ENCODE data around the gene KIAA0753.
"Not testable (repeated sequence)": the region's sequence is repeated elsewhere in the genome, so short reads cannot be mapped to it uniquely, and the experiment has no call there.

The KIAA0753 gene

DNA sequence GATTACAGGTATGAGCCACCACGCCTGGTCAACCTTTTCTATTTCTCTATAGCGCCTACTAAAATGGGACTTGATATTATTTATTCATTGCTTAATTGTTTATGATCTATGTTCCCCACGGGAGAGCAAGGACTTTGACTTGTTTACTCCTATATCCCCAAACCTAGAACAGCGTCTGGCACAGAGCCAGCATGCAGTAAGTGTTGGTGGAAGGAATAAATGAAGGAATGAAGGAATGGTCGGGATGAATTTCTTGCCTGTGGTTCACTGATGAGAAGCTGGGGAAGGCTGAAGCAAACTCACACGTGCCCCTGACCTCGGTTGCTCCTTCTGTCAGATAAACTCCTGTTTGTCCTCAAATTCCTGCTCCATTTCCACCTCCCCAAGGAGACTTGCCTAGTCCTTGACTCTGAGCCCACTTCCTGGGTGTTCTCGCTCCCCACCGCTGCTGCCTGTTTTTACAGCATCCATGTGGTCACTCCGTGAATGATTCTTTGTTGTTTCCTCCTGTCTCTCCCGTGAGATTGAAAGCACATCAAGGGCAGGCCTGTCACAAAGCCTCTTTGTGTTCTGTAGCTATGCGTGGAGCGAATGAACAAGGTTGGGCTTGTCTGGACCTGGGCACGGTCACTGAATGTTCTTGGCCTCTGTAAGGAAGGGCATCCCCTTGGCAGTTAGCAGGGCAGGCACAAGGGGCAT lies 28.4 kb upstream of the KIAA0753 start:
- DNase-seq (ENCODE audit: low read depth, low spot score) = no peak

DNA sequence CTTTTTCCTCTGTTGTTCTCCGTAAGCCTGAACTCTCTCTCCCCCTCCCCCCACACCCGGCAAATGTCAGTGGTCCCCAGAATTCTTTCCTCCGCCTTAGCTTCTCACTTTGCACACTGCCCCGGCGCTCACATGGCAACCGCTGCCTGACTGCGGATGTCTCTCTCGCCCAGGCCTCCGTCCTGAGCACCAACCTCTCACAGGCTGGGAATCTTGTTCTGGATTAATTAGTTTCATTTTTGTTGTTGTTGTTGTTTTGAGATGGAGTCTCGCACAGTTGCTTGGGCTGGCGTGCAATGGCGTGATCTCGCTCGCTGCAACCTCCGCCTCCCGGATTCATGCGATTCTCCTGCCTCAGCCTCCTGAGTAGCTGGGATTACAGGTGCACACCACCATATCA lies 27.7 kb upstream of the KIAA0753 start:
- no peak for DNase-seq (ENCODE audit: low read depth, low spot score)

DNA sequence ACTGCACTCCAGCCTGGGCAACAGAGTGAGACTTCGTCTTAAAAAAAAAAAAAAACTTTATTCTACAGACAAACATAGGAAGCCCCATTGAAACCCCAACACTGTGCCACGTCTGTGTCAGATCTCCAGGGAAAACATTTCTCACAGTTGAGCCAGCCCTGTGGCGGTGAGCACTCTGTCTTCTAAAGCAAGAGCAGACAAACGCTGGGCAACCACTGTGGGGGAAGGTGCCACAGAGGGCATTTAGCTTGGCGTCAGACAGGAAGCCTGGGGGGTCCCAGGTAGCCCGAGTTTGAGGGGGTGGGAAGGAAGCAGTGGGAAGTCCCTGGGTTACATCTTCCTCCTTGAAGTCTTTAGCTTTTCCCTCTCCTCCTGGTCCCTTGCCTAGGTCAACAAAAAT lies 27.0 kb upstream of the KIAA0753 start:
- DNase-seq (ENCODE audit: low read depth, low spot score) = no peak

- no peak for DNase-seq (ENCODE audit: low read depth, low spot score)
Measured at GRCh38 chr17:6666557-6666956, 26.0 kb upstream of the KIAA0753 start.

DNA sequence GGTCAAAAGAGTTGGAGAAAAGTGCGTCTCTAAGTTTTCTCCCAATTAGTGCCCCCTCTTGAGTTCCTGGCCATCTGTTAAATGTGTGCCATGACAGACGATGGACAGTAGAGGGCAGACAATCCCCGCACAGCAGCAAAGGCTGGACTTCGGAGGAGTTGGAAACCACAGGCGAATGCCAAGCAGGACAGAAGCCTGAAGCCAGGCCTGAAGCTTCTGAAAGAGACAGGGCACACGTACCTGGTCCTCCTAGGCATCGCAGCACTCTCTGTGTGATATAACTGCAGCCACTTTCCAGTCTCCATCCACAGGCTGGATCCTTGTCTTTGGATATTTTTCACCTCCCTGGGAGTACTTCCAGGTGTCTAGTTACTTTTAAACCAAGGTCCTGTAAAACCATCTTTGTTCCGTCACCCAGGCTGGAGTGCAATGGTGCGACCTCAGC lies 25.6 kb upstream of the KIAA0753 start:
- DNase-seq (ENCODE audit: low read depth, low spot score) = peak; percentile 63

DNA sequence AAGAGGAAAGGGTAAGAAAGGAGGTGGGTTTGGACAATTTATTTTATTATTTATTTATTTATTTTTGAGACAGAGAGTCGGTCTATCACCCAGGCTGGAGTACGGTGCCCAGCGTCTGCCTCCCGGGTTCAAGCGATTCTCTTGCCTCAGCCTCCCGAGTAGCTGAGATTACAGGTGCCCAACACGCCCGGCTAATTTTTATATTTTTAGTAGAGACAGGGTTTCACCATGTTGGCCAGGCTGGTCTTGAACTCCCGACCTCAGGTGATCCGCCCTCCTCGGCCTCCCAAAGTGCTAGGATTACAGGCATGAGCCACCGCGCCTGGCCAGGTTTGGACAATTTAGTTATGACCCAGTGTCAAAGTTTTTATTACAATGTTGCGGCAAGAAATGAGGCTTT lies 22.7 kb upstream of the KIAA0753 start:
- not testable (repeated sequence) for DNase-seq (ENCODE audit: low read depth, low spot score)

DNA sequence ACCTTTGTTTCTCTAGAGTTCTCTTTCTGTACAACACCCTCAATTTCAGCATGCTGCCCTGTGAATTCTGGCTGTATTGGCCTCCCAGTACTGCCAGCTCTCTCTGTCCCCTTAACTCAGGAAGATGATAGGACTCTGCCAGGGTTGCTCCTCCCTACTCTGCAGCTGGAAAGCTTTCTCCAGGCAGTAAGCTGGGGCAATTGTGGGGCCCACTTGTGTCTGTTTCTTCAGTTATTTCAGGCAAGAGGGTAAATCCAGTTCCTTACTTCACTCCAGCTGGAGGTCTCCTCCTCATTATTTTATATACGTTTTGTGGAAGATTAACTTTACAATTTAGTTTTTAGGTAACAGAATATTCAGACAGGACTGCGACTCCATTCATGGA lies 20.9 kb upstream of the KIAA0753 start:
- no peak for DNase-seq (ENCODE audit: low read depth, low spot score)

DNA sequence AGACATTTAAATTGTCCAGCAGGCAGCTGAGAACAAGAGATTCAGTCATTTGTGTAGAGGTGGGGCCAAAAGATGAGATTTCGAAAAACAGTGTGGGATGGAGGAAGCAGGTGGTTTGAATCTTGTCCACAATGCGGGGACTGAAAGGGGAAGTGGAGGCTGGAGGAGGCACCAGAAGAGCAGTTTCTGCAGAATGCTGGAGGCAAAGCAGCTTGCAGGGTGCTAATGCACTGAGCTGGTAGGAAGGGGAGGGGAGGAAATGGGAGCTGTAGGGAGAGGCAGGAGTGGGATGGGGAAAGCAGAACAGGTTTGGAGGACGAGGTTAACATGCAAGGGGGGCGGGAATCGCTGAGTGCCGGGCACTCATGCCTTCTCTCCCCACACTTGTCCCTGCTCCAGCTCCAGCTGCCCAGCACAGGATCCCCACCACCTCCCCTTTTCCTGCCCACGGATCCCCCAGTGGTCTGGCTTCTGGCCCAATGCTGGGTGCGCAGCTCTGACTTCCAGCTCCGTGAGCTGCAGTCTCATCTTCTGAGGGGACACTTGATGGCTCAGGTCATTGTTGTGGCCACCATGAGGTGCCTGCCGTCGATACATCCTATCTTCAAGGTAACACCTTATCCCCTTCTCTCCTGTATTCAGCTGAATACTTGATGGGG lies 20.4 kb upstream of the KIAA0753 start:
- DNase-seq (ENCODE audit: low read depth, low spot score) = no peak

- no peak for DNase-seq (ENCODE audit: low read depth, low spot score)
Measured at GRCh38 chr17:6660101-6660500, 19.6 kb upstream of the KIAA0753 start.

DNA sequence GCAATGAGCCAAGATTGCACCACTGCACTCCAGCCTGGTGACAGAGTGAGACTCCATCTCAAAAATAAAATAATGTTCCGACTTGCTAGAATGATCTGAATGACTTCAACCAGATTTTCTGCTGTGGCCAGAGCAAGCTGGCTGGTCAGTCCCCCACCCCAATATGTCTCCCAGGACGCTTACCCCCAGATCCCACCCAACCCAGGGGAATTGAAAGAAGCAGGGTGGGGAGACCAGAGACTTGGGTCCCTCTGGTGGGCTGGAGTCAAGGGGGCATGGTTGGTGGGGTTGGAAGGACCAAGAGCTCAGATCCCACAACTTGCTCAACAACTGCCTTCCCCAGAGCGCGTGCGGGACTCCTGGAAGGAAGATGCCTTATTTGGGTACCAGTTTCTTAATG lies 17.9 kb upstream of the KIAA0753 start:
- not testable (repeated sequence) for DNase-seq (ENCODE audit: low read depth, low spot score)

GRCh38 chr17:6657633-6658287 lies 17.2 kb upstream of the KIAA0753 start:
- DNase-seq (ENCODE audit: low read depth, low spot score) = no peak

- DNase-seq (ENCODE audit: low read depth, low spot score) = not testable (repeated sequence)
Measured at GRCh38 chr17:6656797-6657632, 16.5 kb upstream of the KIAA0753 start.

GRCh38 chr17:6655732-6656361 lies 15.3 kb upstream of the KIAA0753 start:
- not testable (repeated sequence) for DNase-seq (ENCODE audit: low read depth, low spot score)

DNA sequence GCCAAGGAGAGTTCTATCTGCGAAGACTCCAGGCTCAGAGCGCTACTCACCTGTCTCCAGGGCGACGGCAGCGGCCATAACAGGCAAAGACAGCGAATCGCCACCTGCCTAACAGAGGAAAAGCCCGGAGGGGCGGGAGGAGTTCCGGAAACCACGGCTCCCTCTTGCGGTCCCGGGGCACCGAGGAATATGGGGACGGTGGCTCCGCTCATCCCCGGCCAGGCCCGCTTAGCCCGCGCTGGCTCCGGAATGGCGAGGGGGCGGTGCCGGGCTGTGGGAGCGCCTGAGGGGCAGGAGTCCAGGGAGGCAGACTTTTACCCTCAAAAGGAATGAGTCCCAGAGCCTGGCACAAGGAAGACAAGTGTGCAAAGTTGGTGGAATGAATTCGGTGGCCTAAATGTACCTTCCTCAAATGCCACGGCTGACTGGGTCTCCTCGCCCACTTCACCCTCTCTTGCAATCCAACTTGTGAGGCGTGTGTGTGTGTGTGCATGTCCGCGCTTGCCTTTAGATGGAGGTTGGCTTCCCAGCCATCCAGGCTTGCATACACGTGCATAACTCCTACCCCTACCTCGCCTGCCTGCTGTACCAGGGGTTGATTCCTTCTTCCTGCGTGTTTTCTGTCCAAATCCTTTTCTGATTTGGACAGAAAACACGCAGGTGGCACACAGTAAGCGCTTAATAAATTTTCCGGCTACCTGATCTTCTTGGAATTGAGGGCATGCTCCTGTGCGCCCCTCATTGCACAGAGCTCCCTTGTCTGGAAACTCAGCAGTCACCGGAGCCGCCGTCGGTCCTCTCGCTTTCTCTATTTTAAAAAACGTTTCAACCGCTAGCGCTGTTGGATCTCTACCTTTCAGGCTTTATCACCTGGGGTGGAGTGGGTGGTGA lies 14.6 kb upstream of the KIAA0753 start:
- DNase-seq (ENCODE audit: low read depth, low spot score) = peak; percentile 61

- no peak for DNase-seq (ENCODE audit: low read depth, low spot score)
Measured at GRCh38 chr17:6651919-6652452, 11.5 kb upstream of the KIAA0753 start.

GRCh38 chr17:6651354-6651918 lies 10.9 kb upstream of the KIAA0753 start, which contains the start of the genes C17orf100 and MED31:
TSS of gene C17orf100 (plus strand) at chr17:6651762. CDS start at chr17:6651914, 152 bp downstream.
TSS of gene MED31 (minus strand) at chr17:6651605. CDS start at chr17:6651528, 77 bp downstream.
- DNase-seq (ENCODE audit: low read depth, low spot score) = peak; percentile 86

DNA sequence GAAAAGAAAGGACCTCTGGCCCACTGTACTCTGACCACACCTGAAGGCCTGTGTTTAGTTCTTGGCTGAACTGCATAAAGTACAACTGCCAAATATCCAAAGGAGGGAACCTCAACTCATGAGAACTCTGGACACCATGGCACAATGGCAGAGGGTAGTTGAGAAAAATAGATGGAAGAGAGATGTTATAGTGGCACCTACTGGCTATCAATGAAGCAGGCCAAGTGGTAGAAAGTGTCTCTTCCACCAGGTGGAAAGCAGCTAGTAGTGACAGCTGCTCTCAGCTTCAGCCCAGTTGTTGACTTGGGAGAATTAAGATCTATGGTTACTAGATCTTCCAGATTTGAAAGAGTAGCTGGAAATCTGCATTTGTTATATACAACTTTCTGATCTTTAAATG lies 7.7 kb upstream of the KIAA0753 start:
- no peak for DNase-seq (ENCODE audit: low read depth, low spot score)

DNA sequence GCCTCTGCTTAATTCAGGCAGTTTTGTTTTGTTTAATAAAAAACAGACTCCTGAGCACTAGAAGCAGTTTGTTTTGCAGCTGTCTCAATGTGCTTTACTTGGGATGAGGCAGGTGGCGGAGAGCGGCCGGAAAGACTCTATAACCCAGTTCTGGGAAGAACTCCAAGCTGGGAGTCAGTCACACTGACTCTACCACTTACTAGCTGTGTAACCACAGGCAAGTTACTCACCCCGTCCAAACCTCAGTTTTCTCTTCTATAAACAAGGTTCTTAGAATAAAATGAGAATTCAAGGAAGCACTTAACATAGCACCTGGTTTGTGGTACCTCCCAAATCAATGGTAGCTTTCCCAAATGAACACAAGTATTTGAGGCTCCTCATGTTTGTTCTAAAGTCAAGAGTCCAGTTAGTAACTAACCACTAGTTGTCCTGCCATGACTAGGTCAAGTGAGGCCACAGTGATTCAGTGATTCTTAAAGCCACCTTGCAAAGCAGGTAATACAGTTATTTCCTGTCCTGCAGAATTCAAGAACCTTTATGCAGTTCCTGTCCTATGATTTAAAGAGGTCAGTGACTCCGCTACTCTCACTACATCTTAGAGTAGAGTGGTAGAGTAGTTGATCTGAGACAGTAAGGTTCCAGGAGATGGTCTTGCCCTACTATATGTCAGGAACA lies 3.1 kb upstream of the KIAA0753 start:
- no peak for DNase-seq (ENCODE audit: low read depth, low spot score)

DNA sequence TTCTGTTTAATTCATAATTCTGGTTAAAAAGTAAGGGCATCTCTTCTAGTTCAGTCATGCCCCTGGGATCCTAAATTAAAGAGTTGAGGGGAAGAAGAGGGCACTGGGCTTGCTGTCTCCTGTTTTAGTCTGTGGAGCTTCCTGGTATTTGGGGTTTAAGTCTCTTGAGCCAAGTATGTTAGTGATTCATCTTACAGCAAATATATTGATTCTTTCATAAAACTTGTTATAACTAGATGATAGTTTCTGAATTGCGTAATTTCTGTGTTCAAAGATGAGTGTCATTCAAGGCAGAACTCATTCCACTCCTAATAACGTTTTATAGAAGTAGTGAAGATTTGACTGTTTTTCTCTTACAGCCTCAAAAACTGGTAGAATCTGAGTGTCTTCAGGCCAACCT lies 2.1 kb upstream of the KIAA0753 start:
- DNase-seq (ENCODE audit: low read depth, low spot score) = no peak
